ENCODE data around the gene ZBTB39.
"Not testable (repeated sequence)": the region's sequence is repeated elsewhere in the genome, so short reads cannot be mapped to it uniquely, and the experiment has no call there.

Gene ZBTB39

GRCh38 chr12:56980268-56980667 is 26.1 kb downstream of the ZBTB39 start:
- DNase-seq (ENCODE audit: extremely low read depth, low read depth) = no peak
- TF ChIP-seq CTCF (IDR thresholded peaks at IDR 0.05; ENCODE audit: low read depth, low read length, missing control alignments) = no peak
- no peak overlapping the region for H3K4me3 ChIP-seq (replicated peaks; ENCODE audit: low read depth, low read length)

GRCh38 chr12:56979628-56980027 is 26.7 kb downstream of the ZBTB39 start:
- no peak for DNase-seq (ENCODE audit: extremely low read depth, low read depth)
- no peak overlapping the region for H3K4me3 ChIP-seq (replicated peaks; ENCODE audit: low read depth, low read length)
- TF ChIP-seq CTCF (IDR thresholded peaks at IDR 0.05; ENCODE audit: low read depth, low read length, missing control alignments) = no peak

- H3K4me3 ChIP-seq (replicated peaks; ENCODE audit: low read depth, low read length) = no peak overlapping the region
- no peak for DNase-seq (ENCODE audit: extremely low read depth, low read depth)
- no peak for TF ChIP-seq CTCF (IDR thresholded peaks at IDR 0.05; ENCODE audit: low read depth, low read length, missing control alignments)
Observed at GRCh38 chr12:56978397-56979138, 27.8 kb downstream of the ZBTB39 start.

GRCh38 chr12:56977361-56977760 is 29.0 kb downstream of the ZBTB39 start:
- not testable (repeated sequence) for H3K4me3 ChIP-seq (replicated peaks; ENCODE audit: low read depth, low read length); DNase-seq (ENCODE audit: extremely low read depth, low read depth)

DNA sequence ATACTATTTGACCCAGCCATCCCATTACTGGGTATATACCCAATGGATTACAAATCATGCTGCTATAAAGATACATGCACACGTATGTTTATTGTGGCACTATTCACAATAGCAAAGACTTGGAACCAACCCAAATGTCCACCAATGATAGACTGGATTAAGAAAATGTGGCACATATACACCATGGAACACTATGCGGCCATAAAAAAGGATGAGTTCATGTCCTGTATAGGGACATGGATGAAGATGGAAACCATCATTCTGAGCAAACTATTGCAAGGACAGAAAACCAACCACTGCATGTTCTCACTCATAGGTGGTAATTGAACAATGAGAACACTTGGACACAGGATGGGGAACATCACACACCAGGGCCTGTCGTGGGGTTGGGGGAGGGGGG is 32.1 kb downstream of the ZBTB39 start:
- H3K4me3 ChIP-seq (replicated peaks; ENCODE audit: low read depth, low read length); DNase-seq (ENCODE audit: extremely low read depth, low read depth): not testable (repeated sequence)

- not testable (repeated sequence) for DNase-seq (ENCODE audit: extremely low read depth, low read depth); H3K4me3 ChIP-seq (replicated peaks; ENCODE audit: low read depth, low read length)
Observed at GRCh38 chr12:56968910-56969309, 37.4 kb downstream of the ZBTB39 start.

GRCh38 chr12:56965997-56966642 is 40.2 kb downstream of the ZBTB39 start:
- DNase-seq (ENCODE audit: extremely low read depth, low read depth); H3K4me3 ChIP-seq (replicated peaks; ENCODE audit: low read depth, low read length): not testable (repeated sequence)

DNA sequence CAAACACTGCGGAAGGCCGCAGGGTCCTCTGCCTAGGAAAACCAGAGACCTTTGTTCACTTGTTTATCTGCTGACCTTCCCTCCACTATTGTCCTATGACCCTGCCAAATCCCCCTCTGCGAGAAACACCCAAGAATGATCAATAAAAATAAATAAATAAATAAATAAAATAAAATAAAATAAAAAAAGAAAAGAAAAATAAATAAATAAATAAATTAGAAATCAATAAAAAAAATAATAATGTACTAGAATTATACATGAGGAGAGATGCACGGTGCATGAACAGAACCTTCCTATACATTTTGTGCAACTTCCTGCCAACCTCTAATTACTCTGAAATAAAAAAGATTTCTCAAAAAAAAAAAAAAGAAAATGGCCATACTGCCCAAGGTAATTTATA is 41.2 kb downstream of the ZBTB39 start:
- DNase-seq (ENCODE audit: extremely low read depth, low read depth); H3K4me3 ChIP-seq (replicated peaks; ENCODE audit: low read depth, low read length): not testable (repeated sequence)

DNA sequence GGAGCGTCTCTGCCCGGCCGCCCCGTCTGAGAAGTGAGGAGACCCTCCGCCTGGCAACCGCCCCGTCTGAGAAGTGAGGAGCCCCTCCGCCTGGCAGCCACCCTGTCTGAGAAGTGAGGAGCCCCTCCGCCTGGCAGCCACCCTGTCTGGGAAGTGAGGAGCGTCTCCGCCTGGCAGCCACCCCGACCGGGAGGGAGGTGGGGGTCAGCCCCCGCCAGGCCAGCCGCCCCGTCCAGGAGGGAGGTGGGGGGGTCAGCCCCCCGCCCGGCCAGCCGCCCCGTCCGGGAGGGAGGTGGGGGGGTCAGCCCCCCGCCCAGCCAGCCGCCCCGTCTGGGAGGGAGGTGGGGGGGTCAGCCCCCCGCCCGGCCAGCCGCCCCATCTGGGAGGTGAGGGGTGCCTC is 42.8 kb downstream of the ZBTB39 start:
- not testable (repeated sequence) for DNase-seq (ENCODE audit: extremely low read depth, low read depth); H3K4me3 ChIP-seq (replicated peaks; ENCODE audit: low read depth, low read length)

- H3K4me3 ChIP-seq (replicated peaks; ENCODE audit: low read depth, low read length); DNase-seq (ENCODE audit: extremely low read depth, low read depth): not testable (repeated sequence)
Observed at GRCh38 chr12:56962247-56962646, 44.1 kb downstream of the ZBTB39 start.

Data from HFF-Myc (cell line).